ENCODE results near the gene RFNG. TPM values are rescaled to one million over a fixed set of nuclear protein-coding genes. Genes with fewer than 3 reads are reported as not detected.

RFNG gene
- total and polyA plus RNA-seq, 2 of the 4 experiments (the other 2 are of a cell fraction): 6.8 to 47.3 TPM

DNA sequence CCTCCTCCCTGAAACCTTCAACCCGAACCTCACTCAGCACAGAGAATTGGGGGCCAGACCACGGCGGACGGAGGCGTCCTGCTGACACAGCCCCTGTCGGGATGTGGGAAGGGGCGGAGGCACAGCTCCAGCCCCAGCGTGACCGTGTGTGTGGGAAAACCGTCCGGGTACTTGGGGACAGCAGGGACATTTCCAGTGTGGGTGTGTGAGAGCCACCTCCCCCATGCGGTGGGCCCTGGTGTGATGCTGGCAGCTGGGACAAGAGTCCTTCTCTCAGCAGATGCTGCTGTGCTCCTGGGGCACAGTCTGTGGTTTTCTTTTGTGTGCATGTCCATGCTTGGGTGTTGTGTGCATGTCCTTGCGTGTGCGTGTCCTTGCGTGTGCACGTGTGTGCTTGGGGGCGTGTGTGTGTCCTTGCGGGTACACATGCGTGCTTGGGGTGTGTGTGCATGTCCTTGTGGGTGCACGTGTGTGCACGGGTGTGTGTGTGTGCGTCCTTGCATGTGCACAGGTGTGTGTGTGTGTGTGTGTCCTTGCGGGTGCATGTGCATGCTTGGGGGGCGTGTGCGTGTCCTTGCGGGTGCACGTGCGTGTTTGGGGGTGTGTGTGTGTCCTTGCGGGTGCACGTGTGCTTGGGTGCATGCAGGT, 45.8 kb downstream of the RFNG start:
- Histone ChIP-seq H2AK9ac (replicated peaks; ENCODE audit: low read depth, low read length, poor library complexity) (peak overlapping the region; percentile 84), H3K56ac (ENCODE audit: extremely low read depth, insufficient read depth, low read length) (no peak overlapping the region), H3K9ac (ENCODE audit: low read depth, low read length) (no peak overlapping the region), H2AFZ (replicated peaks; ENCODE audit: low read length, poor library complexity) (peak overlapping the region; percentile 1), H4K5ac (ENCODE audit: low read depth, low read length) (no peak overlapping the region), H3K23ac (ENCODE audit: low read depth, low read length) (no peak overlapping the region), H2BK15ac (ENCODE audit: low read depth, low read length) (no peak overlapping the region), H3K4me1 (ENCODE audit: control insufficient read depth, insufficient read depth, low read length) (peaks cover 27% of the 10 kb centered on the region), H3K79me1 (ENCODE audit: low read depth in 1 of 2, low read length in 2 of 2) (peaks cover 11 to 33% of the 10 kb centered on the region in 2 experiments; a peak in 3 of 4 replicates), H2BK120ac (ENCODE audit: low read depth, low read length) (peak overlapping the region; percentile 25), H3K9me3 (ENCODE audit: control insufficient read depth, insufficient read depth, low read length) (no peaks in the 10 kb centered on the region), H3K4ac (ENCODE audit: low read depth, low read length) (peak overlapping the region; percentile 69), H3K4me3 (ENCODE audit: insufficient read depth, low read depth, low read length) (no peak overlapping the region), H4K20me1 (ENCODE audit: insufficient read depth, low read length) (peaks cover 3% of the 10 kb centered on the region; the same call in 1 of the 2 replicates), H3K14ac (replicated peaks; ENCODE audit: low read depth, low read length) (peak overlapping the region; percentile 55; the same call in 1 of the 2 replicates), H3K4me2 (ENCODE audit: low read depth, low read length) (no peak overlapping the region), H3K27me3 (ENCODE audit: control insufficient read depth, insufficient read depth, low read length) (no peaks in the 10 kb centered on the region), H3K18ac (ENCODE audit: low read depth, low read length) (no peak overlapping the region), H4K8ac (ENCODE audit: low read depth in 2 of 2, low read length in 2 of 2) (no peak overlapping the region), H4K91ac (ENCODE audit: insufficient read depth, low read depth, low read length) (peak overlapping the region; percentile 46), H3K27ac (ENCODE audit: insufficient read depth, low read length) (no peak overlapping the region), H3K36me3 (ENCODE audit: control insufficient read depth, insufficient read depth, low read length) (no peaks in the 10 kb centered on the region), H3K9me1 (ENCODE audit: insufficient read depth, low read length) (peaks cover 18% of the 10 kb centered on the region), H2BK20ac (ENCODE audit: low read depth, low read length) (no peak overlapping the region), H2BK5ac (ENCODE audit: low read depth, low read length, poor library complexity, severe bottlenecking) (no peak overlapping the region), H2AK5ac (ENCODE audit: low read depth, low read length) (peak overlapping the region; percentile 90)
- BruUV-seq (replicated peaks): no TSS peak
- CTCF ChIA-PET: no interaction called here
- WGBS, 2 experiments (ENCODE audit: extremely low coverage in 2 of 2, insufficient read length in 1 of 2): 85% methylated on average over 15 of the region's 30 CpGs; no CpG with 5 or more reads in 1 of the 2 experiments
- no peak for DNase-seq
- POLR2A ChIA-PET (ENCODE audit: unreplicated experiment): no interaction called here
- intact Hi-C loops (cut with micrococcal nuclease): no loop called here
- TF ChIP-seq BHLHE40 (IDR thresholded peaks at IDR 0.05; ENCODE audit: low read depth, low read length) (no peak), MXI1 (IDR thresholded peaks at IDR 0.05; ENCODE audit: borderline replicate concordance, low read depth, low read length) (no peak), SMC3 (IDR thresholded peaks at IDR 0.05; ENCODE audit: low read depth, low read length) (no peak), USF2 (IDR thresholded peaks at IDR 0.05; ENCODE audit: low read depth, low read length) (no peak)
- TF ChIP-seq, protein P1, sequence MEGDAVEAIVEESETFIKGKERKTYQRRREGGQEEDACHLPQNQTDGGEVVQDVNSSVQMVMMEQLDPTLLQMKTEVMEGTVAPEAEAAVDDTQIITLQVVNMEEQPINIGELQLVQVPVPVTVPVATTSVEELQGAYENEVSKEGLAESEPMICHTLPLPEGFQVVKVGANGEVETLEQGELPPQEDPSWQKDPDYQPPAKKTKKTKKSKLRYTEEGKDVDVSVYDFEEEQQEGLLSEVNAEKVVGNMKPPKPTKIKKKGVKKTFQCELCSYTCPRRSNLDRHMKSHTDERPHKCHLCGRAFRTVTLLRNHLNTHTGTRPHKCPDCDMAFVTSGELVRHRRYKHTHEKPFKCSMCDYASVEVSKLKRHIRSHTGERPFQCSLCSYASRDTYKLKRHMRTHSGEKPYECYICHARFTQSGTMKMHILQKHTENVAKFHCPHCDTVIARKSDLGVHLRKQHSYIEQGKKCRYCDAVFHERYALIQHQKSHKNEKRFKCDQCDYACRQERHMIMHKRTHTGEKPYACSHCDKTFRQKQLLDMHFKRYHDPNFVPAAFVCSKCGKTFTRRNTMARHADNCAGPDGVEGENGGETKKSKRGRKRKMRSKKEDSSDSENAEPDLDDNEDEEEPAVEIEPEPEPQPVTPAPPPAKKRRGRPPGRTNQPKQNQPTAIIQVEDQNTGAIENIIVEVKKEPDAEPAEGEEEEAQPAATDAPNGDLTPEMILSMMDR (conservative IDR thresholded peaks at IDR 0.05; ENCODE audit: low read depth, low read length): no peak
- dilution Hi-C loops (cut with HindIII; ENCODE audit: low sequenced_read_pairs, unreplicated experiment): no loop called here
- in situ Hi-C loops (cut with MboI; ENCODE audit: low sequenced_read_pairs): no loop called here
- no peak for ATAC-seq (ENCODE audit: low read depth)
